GM23338 (cell line): ENCODE data around the gene HOXA1. TPM values are rescaled to one million over a fixed set of nuclear protein-coding genes. Genes with fewer than 3 reads are reported as not detected.

Experiments used
- ATAC-seq: fragments of 200-7000 bp; cut with Tn5 transposase; 3 replicates; pipeline ENCODE4 v1.9.1; 2020
- DNase-seq: peaks from one replicate; pipeline ENCODE4 v3.0.0-alpha.2; 2015; ENCODE audit warnings: low spot score
- H2AFZ ChIP-seq: fragments of 200-600 bp; sonication (generic); 2 replicates; pipeline ENCODE4 v1.8.0; 2016; ENCODE audit warnings: antibody characterized with exemption, mild to moderate bottlenecking, moderate library complexity
- H3F3A ChIP-seq: fragments of 200-600 bp; sonication (generic); replicated peaks from 2 replicates; pipeline ENCODE4 v1.8.0; 2017; ENCODE audit warnings: antibody characterized with exemption, mixed run types, low read depth
- H3K27ac ChIP-seq: fragments of 200-600 bp; sonication (generic); 2 replicates; pipeline ENCODE4 v1.6.1; 2016; ENCODE audit warnings: low read depth
- H3K27me3 ChIP-seq: fragments of 200-600 bp; sonication (generic); 2 replicates; pipeline ENCODE4 v1.8.0; 2016; ENCODE audit warnings: mild to moderate bottlenecking, mixed run types, moderate library complexity; ENCODE audit not compliant: insufficient read depth
- H3K36me3 ChIP-seq: fragments of 200-600 bp; sonication (generic); 2 replicates; pipeline ENCODE4 v1.8.0; 2016; ENCODE audit warnings: mild to moderate bottlenecking; ENCODE audit not compliant: insufficient read depth
- H3K4me1 ChIP-seq: fragments of 200-600 bp; sonication (generic); 2 replicates; pipeline ENCODE4 v1.8.0; 2016; ENCODE audit warnings: mild to moderate bottlenecking, moderate library complexity; ENCODE audit not compliant: insufficient read depth
- H3K4me2 ChIP-seq: fragments of 200-600 bp; sonication (generic); 2 replicates; pipeline ENCODE4 v1.7.1; 2017; ENCODE audit warnings: mixed run types
- H3K4me3 ChIP-seq: fragments of 200-600 bp; sonication (generic); 2 replicates; pipeline ENCODE4 v1.6.1; 2016; ENCODE audit warnings: mixed run types
- H3K79me2 ChIP-seq: fragments of 200-600 bp; sonication (generic); replicated peaks from 2 replicates; pipeline ENCODE4 v1.8.0; 2017; ENCODE audit warnings: mild to moderate bottlenecking; ENCODE audit not compliant: insufficient read depth
- H3K9me2 ChIP-seq: fragments of 200-600 bp; sonication (generic); 2 replicates; pipeline ENCODE4 v1.8.0; 2017; ENCODE audit not compliant: insufficient read depth
- H4K20me1 ChIP-seq: fragments of 200-600 bp; sonication (generic); replicated peaks from 2 replicates; pipeline ENCODE4 v1.8.0; 2017; ENCODE audit warnings: mild to moderate bottlenecking; ENCODE audit not compliant: insufficient read depth
- H3K27ac Mint-ChIP-seq: 2 replicates; pipeline ENCODE4 v1.8.0; 2020; ENCODE audit warnings: inconsistent platforms, mild to moderate bottlenecking, moderate library complexity, mixed read lengths
- H3K27me3 Mint-ChIP-seq: 3 replicates; pipeline ENCODE4 v1.8.0; 2022; ENCODE audit warnings: low read depth, mild to moderate bottlenecking, moderate library complexity, mixed read lengths, inconsistent platforms; ENCODE audit not compliant: insufficient read depth, poor library complexity
- H3K36me3 Mint-ChIP-seq: 3 replicates; pipeline ENCODE4 v1.8.0; 2021; ENCODE audit warnings: low read depth, mild to moderate bottlenecking, inconsistent platforms, moderate library complexity, mixed read lengths
- H3K4me1 Mint-ChIP-seq: 3 replicates; pipeline ENCODE4 v1.8.0; 2020; ENCODE audit warnings: mild to moderate bottlenecking, inconsistent platforms, mixed read lengths
- H3K4me3 Mint-ChIP-seq: 3 replicates; pipeline ENCODE4 v1.8.0; 2021; ENCODE audit warnings: moderate library complexity, mild to moderate bottlenecking, inconsistent platforms, mixed read lengths
- H3K9me3 Mint-ChIP-seq: 3 replicates; pipeline ENCODE4 v1.8.0; 2020; ENCODE audit warnings: moderate library complexity, mild to moderate bottlenecking, inconsistent platforms, mixed read lengths
- EZH2 ChIP-seq: fragments of 200-600 bp; sonication (generic); IDR thresholded peaks from one replicate; pipeline ENCODE4 v1.8.0; 2017; ENCODE audit warnings: antibody characterized with exemption, mild to moderate bottlenecking, low read depth; ENCODE audit not compliant: unreplicated experiment
- EZH2phosphoT487 ChIP-seq: fragments of 200-600 bp; sonication (generic); IDR thresholded peaks from one replicate; pipeline ENCODE4 v1.8.1; 2018; ENCODE audit warnings: antibody characterized with exemption; ENCODE audit not compliant: unreplicated experiment
- NANOG ChIP-seq: IDR thresholded peaks from 2 replicates; pipeline ENCODE4 v1.6.1; 2016; ENCODE audit warnings: antibody characterized with exemption, borderline replicate concordance
- polyA plus RNA-seq: library from polyadenylated mRNA; unstranded; fragments of >200 nt; fragmentation: Nextera tagmentation; extraction: Ambion mirVana; gene quantifications from 2 replicates; pipeline ENCODE4 v1.2.1, GENCODE V29; 2016
- total RNA-seq: library from RNA; depleted of rRNA; stranded (reverse); fragments of >200 nt; shearing (Covaris generic); gene quantifications from 2 replicates; pipeline ENCODE4 v1.2.3, GENCODE V29; 2014
- TF ChIP-seq, protein P1 (sequence below): fragments of 250-450 bp; sonication (Bioruptor Pico); IDR thresholded peaks from 2 replicates; pipeline ENCODE4 v1.5.0; 2020; ENCODE audit warnings: mild to moderate bottlenecking, moderate library complexity

HOXA1 gene
- total and polyA plus RNA-seq, 2 experiments from 2014 or later, result not detected

DNA sequence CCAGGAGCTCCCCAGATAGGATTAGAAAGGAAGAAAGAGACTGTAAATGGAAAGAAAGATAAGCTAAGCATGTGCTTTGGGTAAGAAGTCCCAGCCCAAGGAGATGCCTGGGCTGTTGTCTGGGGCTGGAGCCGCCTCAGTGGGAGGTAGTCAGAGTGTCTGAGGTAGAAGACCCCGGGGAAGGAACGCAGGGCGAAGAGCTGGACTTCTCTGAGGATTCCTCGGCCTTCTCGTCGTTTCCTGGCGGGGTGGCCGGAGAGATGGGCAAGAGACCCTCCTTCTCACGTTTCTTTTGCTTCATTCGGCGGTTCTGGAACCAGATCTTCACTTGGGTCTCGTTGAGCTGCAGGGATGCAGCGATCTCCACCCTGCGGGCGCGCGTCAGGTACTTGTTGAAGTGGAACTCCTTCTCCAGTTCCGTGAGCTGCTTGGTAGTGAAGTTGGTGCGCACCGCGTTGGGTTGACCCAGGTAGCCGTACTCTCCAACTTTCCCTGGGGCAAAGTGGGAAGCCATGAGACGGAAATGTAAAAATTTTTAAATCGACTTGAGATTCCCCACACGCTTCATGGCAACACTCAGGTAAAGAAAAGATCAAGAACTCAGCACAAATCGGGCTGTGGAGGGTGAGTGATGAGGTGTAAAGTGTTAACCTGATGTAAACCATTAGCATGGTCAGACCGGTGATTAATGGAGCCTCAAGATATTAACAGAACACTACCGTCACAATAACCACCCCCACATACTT is 1.3 kb downstream of the HOXA1 start:
- TF ChIP-seq EZH2phosphoT487, result peak; percentile 46
- TF ChIP-seq, protein P1, sequence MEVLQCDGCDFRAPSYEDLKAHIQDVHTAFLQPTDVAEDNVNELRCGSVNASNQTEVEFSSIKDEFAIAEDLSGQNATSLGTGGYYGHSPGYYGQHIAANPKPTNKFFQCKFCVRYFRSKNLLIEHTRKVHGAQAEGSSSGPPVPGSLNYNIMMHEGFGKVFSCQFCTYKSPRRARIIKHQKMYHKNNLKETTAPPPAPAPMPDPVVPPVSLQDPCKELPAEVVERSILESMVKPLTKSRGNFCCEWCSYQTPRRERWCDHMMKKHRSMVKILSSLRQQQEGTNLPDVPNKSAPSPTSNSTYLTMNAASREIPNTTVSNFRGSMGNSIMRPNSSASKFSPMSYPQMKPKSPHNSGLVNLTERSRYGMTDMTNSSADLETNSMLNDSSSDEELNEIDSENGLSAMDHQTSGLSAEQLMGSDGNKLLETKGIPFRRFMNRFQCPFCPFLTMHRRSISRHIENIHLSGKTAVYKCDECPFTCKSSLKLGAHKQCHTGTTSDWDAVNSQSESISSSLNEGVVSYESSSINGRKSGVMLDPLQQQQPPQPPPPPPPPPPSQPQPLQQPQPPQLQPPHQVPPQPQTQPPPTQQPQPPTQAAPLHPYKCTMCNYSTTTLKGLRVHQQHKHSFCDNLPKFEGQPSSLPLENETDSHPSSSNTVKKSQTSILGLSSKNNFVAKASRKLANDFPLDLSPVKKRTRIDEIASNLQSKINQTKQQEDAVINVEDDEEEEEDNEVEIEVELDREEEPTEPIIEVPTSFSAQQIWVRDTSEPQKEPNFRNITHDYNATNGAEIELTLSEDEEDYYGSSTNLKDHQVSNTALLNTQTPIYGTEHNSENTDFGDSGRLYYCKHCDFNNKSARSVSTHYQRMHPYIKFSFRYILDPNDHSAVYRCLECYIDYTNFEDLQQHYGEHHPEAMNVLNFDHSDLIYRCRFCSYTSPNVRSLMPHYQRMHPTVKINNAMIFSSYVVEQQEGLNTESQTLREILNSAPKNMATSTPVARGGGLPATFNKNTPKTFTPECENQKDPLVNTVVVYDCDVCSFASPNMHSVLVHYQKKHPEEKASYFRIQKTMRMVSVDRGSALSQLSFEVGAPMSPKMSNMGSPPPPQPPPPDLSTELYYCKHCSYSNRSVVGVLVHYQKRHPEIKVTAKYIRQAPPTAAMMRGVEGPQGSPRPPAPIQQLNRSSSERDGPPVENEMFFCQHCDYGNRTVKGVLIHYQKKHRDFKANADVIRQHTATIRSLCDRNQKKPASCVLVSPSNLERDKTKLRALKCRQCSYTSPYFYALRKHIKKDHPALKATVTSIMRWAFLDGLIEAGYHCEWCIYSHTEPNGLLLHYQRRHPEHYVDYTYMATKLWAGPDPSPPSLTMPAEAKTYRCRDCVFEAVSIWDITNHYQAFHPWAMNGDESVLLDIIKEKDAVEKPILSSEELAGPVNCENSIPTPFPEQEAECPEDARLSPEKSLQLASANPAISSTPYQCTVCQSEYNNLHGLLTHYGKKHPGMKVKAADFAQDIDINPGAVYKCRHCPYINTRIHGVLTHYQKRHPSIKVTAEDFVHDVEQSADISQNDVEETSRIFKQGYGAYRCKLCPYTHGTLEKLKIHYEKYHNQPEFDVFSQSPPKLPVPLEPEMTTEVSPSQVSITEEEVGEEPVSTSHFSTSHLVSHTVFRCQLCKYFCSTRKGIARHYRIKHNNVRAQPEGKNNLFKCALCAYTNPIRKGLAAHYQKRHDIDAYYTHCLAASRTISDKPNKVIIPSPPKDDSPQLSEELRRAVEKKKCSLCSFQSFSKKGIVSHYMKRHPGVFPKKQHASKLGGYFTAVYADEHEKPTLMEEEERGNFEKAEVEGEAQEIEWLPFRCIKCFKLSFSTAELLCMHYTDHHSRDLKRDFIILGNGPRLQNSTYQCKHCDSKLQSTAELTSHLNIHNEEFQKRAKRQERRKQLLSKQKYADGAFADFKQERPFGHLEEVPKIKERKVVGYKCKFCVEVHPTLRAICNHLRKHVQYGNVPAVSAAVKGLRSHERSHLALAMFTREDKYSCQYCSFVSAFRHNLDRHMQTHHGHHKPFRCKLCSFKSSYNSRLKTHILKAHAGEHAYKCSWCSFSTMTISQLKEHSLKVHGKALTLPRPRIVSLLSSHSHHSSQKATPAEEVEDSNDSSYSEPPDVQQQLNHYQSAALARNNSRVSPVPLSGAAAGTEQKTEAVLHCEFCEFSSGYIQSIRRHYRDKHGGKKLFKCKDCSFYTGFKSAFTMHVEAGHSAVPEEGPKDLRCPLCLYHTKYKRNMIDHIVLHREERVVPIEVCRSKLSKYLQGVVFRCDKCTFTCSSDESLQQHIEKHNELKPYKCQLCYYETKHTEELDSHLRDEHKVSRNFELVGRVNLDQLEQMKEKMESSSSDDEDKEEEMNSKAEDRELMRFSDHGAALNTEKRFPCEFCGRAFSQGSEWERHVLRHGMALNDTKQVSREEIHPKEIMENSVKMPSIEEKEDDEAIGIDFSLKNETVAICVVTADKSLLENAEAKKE, result no peak
- TF ChIP-seq NANOG, result no peak
- peak; percentile 31 for TF ChIP-seq EZH2
- 0 out of 2 replicates have a peak overlapping the region, but pooled peaks have one; percentile 17 for H3K4me3 ChIP-seq
- peaks cover 8% of the 10 kb centered on the region; the same call in 1 of the 3 replicates for H3K9me3 Mint-ChIP-seq
- H3K27me3 ChIP-seq, result peaks cover 100% of the 10 kb centered on the region
- no peak overlapping the region for H3K27ac Mint-ChIP-seq
- H3K36me3 ChIP-seq, result no peaks in the 10 kb centered on the region
- H3K4me2 ChIP-seq, result no peak overlapping the region
- DNase-seq (no peak), ATAC-seq (no peak)
- H3K27ac ChIP-seq, result no peak overlapping the region
- H2AFZ ChIP-seq, result no peak overlapping the region
- peaks cover 59% of the 10 kb centered on the region for H3K4me1 Mint-ChIP-seq
- H4K20me1 ChIP-seq, result peaks cover 54% of the 10 kb centered on the region
- peaks cover 64% of the 10 kb centered on the region for H3K4me1 ChIP-seq
- H3K36me3 Mint-ChIP-seq, result no peaks in the 10 kb centered on the region
- H3K27me3 Mint-ChIP-seq, result peaks cover 100% of the 10 kb centered on the region
- H3F3A ChIP-seq, result peaks cover 50% of the 10 kb centered on the region
- H3K9me2 ChIP-seq, result no peaks in the 10 kb centered on the region
- no peaks in the 10 kb centered on the region for H3K79me2 ChIP-seq
- peak overlapping the region; percentile 69; the same call in 1 of the 3 replicates for H3K4me3 Mint-ChIP-seq
